ENCODE results near the gene FBXL22.
A peak's percentile ranks its signal among the peaks of the same experiment; 100 is the strongest.

Gene FBXL22

GRCh38 chr15:63556736-63557135 is 40.5 kb upstream of the FBXL22 start:
- no peak for DNase-seq (ENCODE audit: low read depth)
- TF ChIP-seq, protein P1, sequence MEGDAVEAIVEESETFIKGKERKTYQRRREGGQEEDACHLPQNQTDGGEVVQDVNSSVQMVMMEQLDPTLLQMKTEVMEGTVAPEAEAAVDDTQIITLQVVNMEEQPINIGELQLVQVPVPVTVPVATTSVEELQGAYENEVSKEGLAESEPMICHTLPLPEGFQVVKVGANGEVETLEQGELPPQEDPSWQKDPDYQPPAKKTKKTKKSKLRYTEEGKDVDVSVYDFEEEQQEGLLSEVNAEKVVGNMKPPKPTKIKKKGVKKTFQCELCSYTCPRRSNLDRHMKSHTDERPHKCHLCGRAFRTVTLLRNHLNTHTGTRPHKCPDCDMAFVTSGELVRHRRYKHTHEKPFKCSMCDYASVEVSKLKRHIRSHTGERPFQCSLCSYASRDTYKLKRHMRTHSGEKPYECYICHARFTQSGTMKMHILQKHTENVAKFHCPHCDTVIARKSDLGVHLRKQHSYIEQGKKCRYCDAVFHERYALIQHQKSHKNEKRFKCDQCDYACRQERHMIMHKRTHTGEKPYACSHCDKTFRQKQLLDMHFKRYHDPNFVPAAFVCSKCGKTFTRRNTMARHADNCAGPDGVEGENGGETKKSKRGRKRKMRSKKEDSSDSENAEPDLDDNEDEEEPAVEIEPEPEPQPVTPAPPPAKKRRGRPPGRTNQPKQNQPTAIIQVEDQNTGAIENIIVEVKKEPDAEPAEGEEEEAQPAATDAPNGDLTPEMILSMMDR (IDR thresholded peaks at IDR 0.05; ENCODE audit: insufficient read depth, low read depth, low read length, missing control alignments): no peak
- H3K4me3 ChIP-seq (ENCODE audit: low read depth, low read length): no peak overlapping the region

DNA sequence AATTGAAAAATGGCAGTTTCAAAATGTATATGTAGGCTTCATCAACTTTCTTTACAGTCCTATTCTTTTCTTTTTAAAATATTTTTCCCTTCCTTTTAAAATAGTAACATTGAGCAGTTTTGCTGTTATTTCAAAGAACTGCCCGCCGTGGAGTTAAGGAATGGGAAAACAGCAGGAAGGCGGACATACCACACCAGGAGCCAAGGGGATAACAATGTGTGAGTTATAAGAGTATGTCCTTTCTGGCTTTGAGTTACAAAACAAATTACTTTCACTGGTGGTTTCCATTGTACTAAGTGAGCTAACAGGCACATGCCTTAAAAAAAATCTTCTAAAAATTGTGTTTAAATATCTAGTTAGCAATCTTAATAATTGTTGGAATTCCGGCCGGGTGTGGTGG is 37.4 kb upstream of the FBXL22 start:
- H3K4me3 ChIP-seq (ENCODE audit: low read depth, low read length): no peak overlapping the region
- TF ChIP-seq, protein P1 (IDR thresholded peaks at IDR 0.05; ENCODE audit: insufficient read depth, low read depth, low read length, missing control alignments): no peak
- DNase-seq (ENCODE audit: low read depth): no peak

GRCh38 chr15:63560741-63561448 is 36.3 kb upstream of the FBXL22 start:
- DNase-seq (ENCODE audit: low read depth): peak; percentile 56
- TF ChIP-seq, protein P1 (IDR thresholded peaks at IDR 0.05; ENCODE audit: insufficient read depth, low read depth, low read length, missing control alignments): no peak

GRCh38 chr15:63564093-63564492 is 33.1 kb upstream of the FBXL22 start:
- TF ChIP-seq, protein P1 (IDR thresholded peaks at IDR 0.05; ENCODE audit: insufficient read depth, low read depth, low read length, missing control alignments): no peak
- no peak overlapping the region for H3K4me3 ChIP-seq (ENCODE audit: low read depth, low read length)
- DNase-seq (ENCODE audit: low read depth): no peak

More at GRCh38 chr15:63560741-63561448, 36.3 kb upstream of the FBXL22 start:
- no peak overlapping the region for H3K4me3 ChIP-seq (ENCODE audit: low read depth, low read length)

GRCh38 chr15:63565536-63566186 is 31.5 kb upstream of the FBXL22 start:
- no peak for DNase-seq (ENCODE audit: low read depth)
- TF ChIP-seq, protein P1 (IDR thresholded peaks at IDR 0.05; ENCODE audit: insufficient read depth, low read depth, low read length, missing control alignments): no peak
- no peak overlapping the region for H3K4me3 ChIP-seq (ENCODE audit: low read depth, low read length)

DNA sequence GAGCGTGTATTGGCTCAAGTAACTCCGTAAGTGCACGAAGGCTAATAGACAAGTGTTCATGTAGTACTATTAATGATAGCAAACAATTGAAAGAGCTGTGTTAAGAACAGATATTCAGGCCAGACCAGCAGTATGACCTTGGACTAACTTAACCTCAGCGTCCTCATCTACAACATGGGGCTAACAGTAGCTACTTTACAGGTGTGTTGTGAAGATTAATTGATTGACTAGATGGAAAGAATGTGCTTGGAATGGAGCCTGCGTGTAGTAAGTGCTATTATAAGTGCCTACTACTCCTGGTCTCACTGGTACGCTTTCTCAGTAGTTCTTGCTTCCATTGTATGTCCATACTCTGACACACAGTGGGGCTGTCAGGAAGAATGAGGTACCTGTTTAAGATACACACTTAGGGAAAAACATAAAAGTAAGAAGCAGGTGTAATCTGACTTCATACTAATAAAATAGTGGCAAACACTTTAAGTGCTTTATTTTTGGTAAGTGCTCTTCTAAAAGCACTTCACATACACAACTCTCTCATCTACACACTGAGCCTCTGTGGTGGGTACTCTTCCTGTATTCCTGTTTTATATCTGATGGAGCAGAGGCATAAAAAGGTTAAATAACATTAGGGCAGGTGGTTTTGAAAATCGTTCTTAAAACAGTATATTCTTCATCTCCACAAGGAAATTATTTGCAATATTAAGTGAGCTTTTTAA is 24.3 kb upstream of the FBXL22 start:
- DNase-seq (ENCODE audit: low read depth): no peak

More for the DNA sequence above, 24.3 kb upstream of the FBXL22 start:
- H3K4me3 ChIP-seq (ENCODE audit: low read depth, low read length): no peak overlapping the region
- TF ChIP-seq, protein P1 (IDR thresholded peaks at IDR 0.05; ENCODE audit: insufficient read depth, low read depth, low read length, missing control alignments): no peak

All from GM12865 (cell line).